CD4-positive, alpha-beta T cell treated with Interleukin-12 subunit alpha and Interleukin-12 subunit beta, for 1 hour (primary cell): Measurements from ENCODE around the gene ZEB2.

ENCODE experiments used
- DNase-seq: peaks from one replicate; pipeline ENCODE4 v3.0.0-alpha.2; 2020

The ZEB2 gene

DNA sequence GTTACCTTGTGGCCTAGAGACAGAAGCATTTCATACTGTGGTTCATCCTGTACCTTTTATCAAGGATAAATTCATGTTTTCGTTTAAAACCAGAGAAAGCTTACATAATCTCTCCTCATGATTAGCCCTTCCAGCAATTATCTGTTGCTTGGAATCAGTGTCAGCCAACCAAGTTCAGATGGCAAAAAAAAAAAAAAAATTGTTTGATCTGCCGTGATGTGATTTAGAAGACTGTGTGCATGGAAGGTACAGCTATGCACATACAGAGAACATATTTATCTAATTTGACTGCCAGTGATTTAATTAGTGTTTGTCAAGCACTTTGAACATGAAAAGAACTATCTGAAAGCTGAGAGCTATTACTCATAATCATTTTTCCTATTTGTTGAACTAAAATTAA is 180.9 kb downstream of the ZEB2 start:
- no peak for DNase-seq

DNA sequence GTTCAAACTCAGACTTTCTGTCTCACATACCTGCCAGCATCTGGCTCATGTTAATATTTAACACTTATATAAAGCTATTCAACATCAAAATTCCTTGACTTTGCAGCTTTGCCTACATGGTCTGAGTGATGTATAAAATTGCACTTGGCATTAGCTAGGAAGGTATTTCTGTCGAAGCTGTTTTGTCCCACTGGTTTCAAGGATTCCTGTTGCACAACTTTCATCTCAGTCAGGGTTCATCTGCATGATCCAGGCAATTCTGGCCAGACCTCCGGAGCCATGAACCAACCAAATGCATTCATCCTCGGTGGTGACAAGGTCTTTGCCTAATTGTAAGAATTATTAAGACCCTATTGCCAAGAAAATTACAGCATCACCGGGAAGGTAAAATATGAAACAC is 185.4 kb downstream of the ZEB2 start:
- no peak for DNase-seq
